GM12865 (cell line): ENCODE measurements around the gene SIRT5.

Experiments
- DNase-seq: peaks from one replicate; pipeline ENCODE4 v3.0.0; 2010; ENCODE audit warnings: low read depth
- H3K4me3 ChIP-seq: 2 replicates; pipeline ENCODE4 v1.5.1; 2011; ENCODE audit warnings: mild to moderate bottlenecking, low read depth, low read length, control low read depth
- CTCF ChIP-seq: IDR thresholded peaks from 2 replicates; pipeline ENCODE4 v1.5.1; 2011; ENCODE audit warnings: low read length, control low read depth, low read depth, inconsistent platforms; ENCODE audit not compliant: insufficient read depth; ENCODE audit errors: missing control alignments

The SIRT5 gene

GRCh38 chr6:13660273-13660672, 85.9 kb downstream of the SIRT5 start:
- no peak for TF ChIP-seq CTCF
- DNase-seq = no peak
- no peak overlapping the region for H3K4me3 ChIP-seq

GRCh38 chr6:13660893-13661292, 86.5 kb downstream of the SIRT5 start:
- TF ChIP-seq CTCF = no peak
- no peak overlapping the region for H3K4me3 ChIP-seq
- no peak for DNase-seq

GRCh38 chr6:13661647-13662046, 87.2 kb downstream of the SIRT5 start:
- no peak for TF ChIP-seq CTCF
- DNase-seq = no peak
- H3K4me3 ChIP-seq = no peak overlapping the region

- H3K4me3 ChIP-seq = peak overlapping the region; percentile 36
- DNase-seq = no peak
- no peak for TF ChIP-seq CTCF
Observed at GRCh38 chr6:13662651-13663334, 88.4 kb downstream of the SIRT5 start.

- no peak for TF ChIP-seq CTCF
- H3K4me3 ChIP-seq = no peak overlapping the region
- no peak for DNase-seq
Observed at GRCh38 chr6:13663986-13664385, 89.6 kb downstream of the SIRT5 start.
